GM12878 (cell line): ENCODE results near the gene SLC22A4. TPM values are rescaled to one million over a fixed set of nuclear protein-coding genes. Genes with fewer than 3 reads are reported as not detected.

Source experiments
- ATAC-seq: fragments of 200-7000 bp; cut with Tn5 transposase; 3 replicates; pipeline ENCODE4 v1.9.1; 2020; ENCODE audit warnings: mild to moderate bottlenecking, moderate library complexity
- BruUV-seq: library from RNA; stranded (reverse); fragments of 400-500 nt; replicated peaks from 2 replicates; lab custom pipeline; 2021; lab: Mats Ljungman, UMichigan
- CTCF ChIA-PET: fragments of 300-600 bp; sonication (Branson Sonifier 250); formaldehyde crosslinking; extraction: SDS; loops from one replicate; lab custom pipeline; 2021; ENCODE audit warnings: inconsistent platforms; lab: Yijun Ruan, JAX
- POLR2A ChIA-PET: fragments of 350-600 bp; formaldehyde crosslinking; extraction: SDS; loops from one replicate; lab custom pipeline; 2021; ENCODE audit warnings: inconsistent platforms; lab: Charles Lee
- RAD21 ChIA-PET: fragments of 300-600 bp; sonication (Branson Sonifier 250); formaldehyde crosslinking; loops from one replicate; lab custom pipeline; 2023; ENCODE audit warnings: antibody characterized with exemption; ENCODE audit not compliant: unreplicated experiment; lab: Charles Lee
- SMC1A ChIA-PET: fragments of 300-600 bp; sonication (Branson Sonifier 250); formaldehyde crosslinking; loops from one replicate; lab custom pipeline; 2023; ENCODE audit not compliant: unreplicated experiment, uncharacterized antibody; lab: Charles Lee
- DNase-seq: peaks from one replicate; pipeline ENCODE4 v3.0.0-alpha.2; 2011; ENCODE audit warnings: low read depth, low spot score
- FAIRE-seq: peaks from 3 replicates; lab custom pipeline; 2011; peaks lifted over from hg19 to GRCh38; lab: Jason Lieb, UNC
- H2AFZ ChIP-seq: 2 replicates; pipeline ENCODE4 v1.6.0; 2011; ENCODE audit warnings: low read depth, low read length, control low read depth; ENCODE audit not compliant: control insufficient read depth
- H3K27ac ChIP-seq: 2 replicates; pipeline ENCODE4 v1.5.1; 2011; ENCODE audit warnings: control low read depth; ENCODE audit not compliant: control insufficient read depth, insufficient read depth
- H3K27me3 ChIP-seq, 2 experiments: replicated peaks in 1 of 2; 2 replicates each; pipeline versions ENCODE4 v1.6.0 to v1.6.1; 2011; ENCODE audit warnings: low read length in 1 of 2; ENCODE audit not compliant: control insufficient read depth in 2 of 2, insufficient read depth in 2 of 2
- H3K36me3 ChIP-seq, 2 experiments: 2 replicates each; pipeline ENCODE4 v1.5.1; 2011; ENCODE audit warnings: low read length in 1 of 2; ENCODE audit not compliant: control insufficient read depth in 2 of 2, insufficient read depth in 2 of 2
- H3K4me1 ChIP-seq: 2 replicates; pipeline ENCODE4 v1.6.1; 2011; ENCODE audit warnings: mild to moderate bottlenecking, low read length, moderate library complexity, mixed read lengths; ENCODE audit not compliant: control insufficient read depth, insufficient read depth
- H3K4me2 ChIP-seq: 2 replicates; pipeline ENCODE4 v1.6.0; 2011; ENCODE audit warnings: control low read depth; ENCODE audit not compliant: control insufficient read depth, insufficient read depth
- H3K4me3 ChIP-seq: fragments of 200-600 bp; sonication (generic); 2 replicates; pipeline ENCODE4 v1.5.1; 2016
- H3K79me2 ChIP-seq: 2 replicates; pipeline ENCODE4 v1.6.0; 2011; ENCODE audit warnings: low read length; ENCODE audit not compliant: control insufficient read depth, insufficient read depth
- H3K9ac ChIP-seq: 2 replicates; pipeline ENCODE4 v1.8.0; 2011; ENCODE audit warnings: low read length, control low read depth, mixed read lengths; ENCODE audit not compliant: control insufficient read depth, insufficient read depth
- H3K9me3 ChIP-seq: replicated peaks from 3 replicates; pipeline ENCODE4 v1.5.1; 2011; ENCODE audit warnings: mild to moderate bottlenecking, low read length; ENCODE audit not compliant: control insufficient read depth, insufficient read depth
- H4K20me1 ChIP-seq: 2 replicates; pipeline ENCODE4 v1.6.0; 2011; ENCODE audit not compliant: control insufficient read depth, insufficient read depth
- CBX3 ChIP-seq: fragments of 200-600 bp; sonication (generic); IDR thresholded peaks from 2 replicates; pipeline ENCODE4 v1.6.1; 2016; ENCODE audit warnings: low read depth, borderline replicate concordance
- GATAD2B ChIP-seq: fragments of 450-650 bp; conservative IDR thresholded peaks from 2 replicates; pipeline ENCODE4 v1.6.1; 2017; ENCODE audit warnings: low read depth, mild to moderate bottlenecking, moderate library complexity
- HCFC1 ChIP-seq: fragments of 150-350 bp; IDR thresholded peaks from 2 replicates; pipeline ENCODE4 v1.6.1; 2014; ENCODE audit warnings: low read length
- IRF3 ChIP-seq: fragments of 450-650 bp; IDR thresholded peaks from 2 replicates; pipeline ENCODE4 v1.6.1; 2014; ENCODE audit warnings: mild to moderate bottlenecking
- LARP7 ChIP-seq: fragments of 450-650 bp; IDR thresholded peaks from 2 replicates; pipeline ENCODE4 v1.6.1; 2017; ENCODE audit warnings: mild to moderate bottlenecking
- MAX ChIP-seq: IDR thresholded peaks from 2 replicates; pipeline ENCODE4 v1.6.1; 2012; ENCODE audit warnings: low read depth, low read length, improper control_type of control experiment
- NR2F1 ChIP-seq: fragments of 450-650 bp; conservative IDR thresholded peaks from 2 replicates; pipeline ENCODE4 v1.6.1; 2017; ENCODE audit warnings: mild to moderate bottlenecking
- PBX3 ChIP-seq: IDR thresholded peaks from 2 replicates; pipeline ENCODE4 v1.6.1; 2011; ENCODE audit warnings: mild to moderate bottlenecking, low read depth, low read length, moderate library complexity; ENCODE audit not compliant: insufficient replicate concordance
- PKNOX1 ChIP-seq: fragments of 450-650 bp; IDR thresholded peaks from 2 replicates; pipeline ENCODE4 v1.6.1; 2016; ENCODE audit warnings: mild to moderate bottlenecking
- RBBP5 ChIP-seq: fragments of 200-600 bp; sonication (generic); conservative IDR thresholded peaks from 2 replicates; pipeline ENCODE4 v1.6.1; 2016
- RELB ChIP-seq: fragments of 450-650 bp; IDR thresholded peaks from 2 replicates; pipeline ENCODE4 v1.6.1; 2017; ENCODE audit warnings: low read depth, mild to moderate bottlenecking, moderate library complexity
- RUNX3 ChIP-seq: IDR thresholded peaks from 2 replicates; pipeline ENCODE4 v1.6.1; 2012; ENCODE audit warnings: low read length, inconsistent platforms
- SP1 ChIP-seq: IDR thresholded peaks from one replicate; pipeline ENCODE4 v1.6.1; 2011; ENCODE audit warnings: low read depth, low read length
- SUZ12 ChIP-seq: fragments of 200-600 bp; sonication (generic); IDR thresholded peaks from one replicate; pipeline ENCODE4 v1.6.1; 2018; ENCODE audit warnings: antibody characterized with exemption, mild to moderate bottlenecking; ENCODE audit not compliant: unreplicated experiment
- TCF7 ChIP-seq: IDR thresholded peaks from 2 replicates; pipeline ENCODE4 v1.6.1; 2014; ENCODE audit warnings: antibody characterized with exemption, borderline replicate concordance
- ZBTB33 ChIP-seq: fragments of 450-650 bp; IDR thresholded peaks from 2 replicates; pipeline ENCODE4 v1.6.1; 2017; ENCODE audit warnings: mild to moderate bottlenecking
- ZNF207 ChIP-seq: fragments of 450-650 bp; IDR thresholded peaks from 2 replicates; pipeline ENCODE4 v1.6.1; 2014; ENCODE audit warnings: antibody characterized with exemption, mild to moderate bottlenecking, borderline replicate concordance
- in situ Hi-C: fragments of 300-500 bp; cut with MboI; formaldehyde crosslinking; loops from 9 replicates; pipeline ENCODE4 v1.14.3; 2018; ENCODE audit warnings: mixed read lengths
- intact Hi-C: fragments of 100-400 bp; cut with micrococcal nuclease; formaldehyde crosslinking; loops from one replicate; pipeline ENCODE4 v1.14.2; 2022; ENCODE audit not compliant: unreplicated experiment
- polyA plus RNA-seq, 11 experiments: library from polyadenylated mRNA; depleted of rRNA in 4 of 11; unstranded in 6 of 11; stranded (reverse) in 5 of 11; fragments of >200 nt; fragmentation: Nextera tagmentation in 4 of 11; fragmentation: Illumina TruSeq in 1 of 11; extraction: Ambion mirVana in 4 of 11; extraction: Trizol in 1 of 11; gene quantifications; 1 replicate in 1 of 11; 2 replicates in 10 of 11; pipeline versions ENCODE4 v1.2.1 to v1.2.3, GENCODE V29; 2011 to 2016; ENCODE audit warnings: inconsistent platforms in 2 of 11, missing spikeins in 2 of 11, low read depth in 1 of 11
- total RNA-seq, 4 experiments: library from RNA; depleted of rRNA in 3 of 4; stranded (reverse); fragments of >200 nt in 3 of 4; fragmentation: Illumina TruSeq in 1 of 4; extraction: Trizol in 1 of 4; gene quantifications; 2 replicates each; pipeline versions ENCODE4 v1.2.1 to v1.2.3, GENCODE V29; 2013 to 2021

SLC22A4 gene
- total and polyA plus RNA-seq, 10 of the 15 experiments (the other 5 are each of a cell fraction or from before 2014, with no cell fraction given): 0.04 to 0.61 (median 0.10) TPM; not detected in 2

GRCh38 chr5:132372127-132372526 lies 77.9 kb downstream of the SLC22A4 start (continued):
- TF ChIP-seq RUNX3: no peak
- no peak for TF ChIP-seq RELB
- TF ChIP-seq GATAD2B: no peak
- no peak for TF ChIP-seq RBBP5
- no peak for TF ChIP-seq SUZ12
- TF ChIP-seq TCF7: no peak

GRCh38 chr5:132372542-132372941 lies 78.3 kb downstream of the SLC22A4 start:
- in situ Hi-C loops: no loop called here
- FAIRE-seq: no peak
- Histone ChIP-seq H3K36me3 (no peaks in the 10 kb centered on the region), H3K9ac (no peak overlapping the region), H3K4me1 (peaks cover 8% of the 10 kb centered on the region), H3K4me3 (no peak overlapping the region), H3K27me3 (no peaks in the 10 kb centered on the region; a peak in 2 of 4 replicates), H3K9me3 (no peaks in the 10 kb centered on the region), H2AFZ (no peak overlapping the region), H3K27ac (no peak overlapping the region), H4K20me1 (no peaks in the 10 kb centered on the region), H3K79me2 (no peaks in the 10 kb centered on the region), H3K4me2 (no peak overlapping the region)
- ChIA-PET SMC1A (interaction anchor here (0.8 to 2.0 kb wide), 13 partner anchors 9 to 192 kb away, joined by 3 to 7 read pairs (median 4); no protein-coding TSS in a partner anchor), RAD21 (interaction anchor here (1.0 to 2.7 kb wide), 4 partner anchors 69 to 135 kb away, joined by 3 to 16 read pairs (median 4); partner anchors contain the start of gene SLC22A4), CTCF (interaction anchor here (0.5 to 3.8 kb wide), 10 partner anchors 14 to 193 kb away, joined by 3 to 16 read pairs (median 3); no protein-coding TSS in a partner anchor), POLR2A (interaction anchor here (1.4 kb wide), 1 partner anchor 78 kb away, joined by 4 read pairs; the partner anchor contains the start of gene SLC22A4)
- DNase-seq: no peak
- no TSS peak for BruUV-seq
- ATAC-seq: no peak
- intact Hi-C loops: loop anchor here (5.0 kb wide), 1 partner anchor 100 kb away; no protein-coding TSS in a partner anchor
- TF ChIP-seq NR2F1 (no peak), PKNOX1 (no peak), HCFC1 (no peak), PBX3 (no peak), LARP7 (no peak), IRF3 (no peak), MAX (no peak), SP1 (no peak), CBX3 (no peak), ZNF207 (no peak), ZBTB33 (no peak)
